IMR-90 (cell line): ENCODE results near the gene DCAF10. TPM values are rescaled to one million over a fixed set of nuclear protein-coding genes. Genes with fewer than 3 reads are reported as not detected.

ENCODE experiments used
- ATAC-seq: fragments of 200-7000 bp; cut with Tn5 transposase; 2 replicates; pipeline ENCODE4 v1.9.1; 2020; ENCODE audit warnings: low read depth, mild to moderate bottlenecking, moderate library complexity
- BruUV-seq: library from RNA; stranded (reverse); fragments of 400-500 nt; replicated peaks from 2 replicates; lab custom pipeline; 2021; lab: Mats Ljungman, UMichigan
- CTCF ChIA-PET: fragments of 300-600 bp; formaldehyde crosslinking; extraction: SDS; loops from one replicate; lab custom pipeline; 2021; ENCODE audit warnings: antibody characterized with exemption; lab: Yijun Ruan, JAX
- POLR2A ChIA-PET: fragments of 300-600 bp; sonication (Branson Sonifier 250); formaldehyde crosslinking; loops from one replicate; lab custom pipeline; 2022; ENCODE audit warnings: antibody characterized with exemption; ENCODE audit not compliant: unreplicated experiment; lab: Charles Lee
- DNase-seq: peaks from one replicate; pipeline ENCODE4 v3.0.0; 2013
- H2AFZ ChIP-seq: replicated peaks from 2 replicates; pipeline ENCODE3; 2013; ENCODE audit warnings: low read length, mild to moderate bottlenecking; ENCODE audit not compliant: poor library complexity
- H2AK5ac ChIP-seq: 2 replicates; pipeline ENCODE4 v1.6.1; 2013; ENCODE audit warnings: low read depth, low read length, inconsistent platforms
- H2AK9ac ChIP-seq: replicated peaks from 2 replicates; pipeline ENCODE3; 2013; ENCODE audit warnings: mild to moderate bottlenecking, low read depth, low read length, moderate library complexity; ENCODE audit not compliant: poor library complexity
- H2BK120ac ChIP-seq: 2 replicates; pipeline ENCODE4 v1.6.1; 2013; ENCODE audit warnings: low read depth, low read length, inconsistent platforms
- H2BK15ac ChIP-seq: 3 replicates; pipeline ENCODE4 v1.6.1; 2013; ENCODE audit warnings: low read depth, low read length, inconsistent platforms
- H2BK20ac ChIP-seq: 2 replicates; pipeline ENCODE4 v1.6.1; 2013; ENCODE audit warnings: low read depth, mild to moderate bottlenecking, inconsistent platforms, low read length, moderate library complexity
- H2BK5ac ChIP-seq: 2 replicates; pipeline ENCODE4 v1.6.1; 2013; ENCODE audit warnings: mild to moderate bottlenecking, low read depth, low read length, inconsistent platforms; ENCODE audit not compliant: poor library complexity, severe bottlenecking
- H3K14ac ChIP-seq: replicated peaks from 2 replicates; pipeline ENCODE4 v1.6.1; 2013; ENCODE audit warnings: low read depth, low read length, inconsistent platforms
- H3K18ac ChIP-seq: 2 replicates; pipeline ENCODE4 v1.6.1; 2013; ENCODE audit warnings: low read depth, low read length, control low read depth
- H3K23ac ChIP-seq: 2 replicates; pipeline ENCODE4 v1.6.1; 2013; ENCODE audit warnings: low read depth, low read length, inconsistent platforms
- H3K27ac ChIP-seq: 2 replicates; pipeline ENCODE4 v1.5.1; 2013; ENCODE audit warnings: mild to moderate bottlenecking, control low read depth, low read length; ENCODE audit not compliant: insufficient read depth
- H3K27me3 ChIP-seq: 2 replicates; pipeline ENCODE4 v1.6.1; 2013; ENCODE audit warnings: low read length; ENCODE audit not compliant: control insufficient read depth, insufficient read depth
- H3K36me3 ChIP-seq: 2 replicates; pipeline ENCODE4 v1.6.1; 2013; ENCODE audit warnings: low read length, mixed read lengths; ENCODE audit not compliant: control insufficient read depth, insufficient read depth
- H3K4ac ChIP-seq: 2 replicates; pipeline ENCODE4 v1.6.1; 2013; ENCODE audit warnings: low read depth, low read length, inconsistent platforms
- H3K4me1 ChIP-seq: 2 replicates; pipeline ENCODE4 v1.6.1; 2013; ENCODE audit warnings: low read length, mixed read lengths; ENCODE audit not compliant: control insufficient read depth, insufficient read depth
- H3K4me2 ChIP-seq: 2 replicates; pipeline ENCODE4 v1.6.1; 2013; ENCODE audit warnings: low read depth, mild to moderate bottlenecking, control low read depth, low read length, moderate library complexity
- H3K4me3 ChIP-seq: 2 replicates; pipeline ENCODE4 v1.5.1; 2013; ENCODE audit warnings: low read depth, mild to moderate bottlenecking, control low read depth, low read length, moderate library complexity; ENCODE audit not compliant: insufficient read depth
- H3K56ac ChIP-seq: 2 replicates; pipeline ENCODE4 v1.6.1; 2013; ENCODE audit warnings: low read length, inconsistent platforms; ENCODE audit not compliant: insufficient read depth; ENCODE audit errors: extremely low read depth
- H3K79me1 ChIP-seq, 2 experiments: 2 replicates each; pipeline ENCODE4 v1.6.1; 2013; ENCODE audit warnings: low read length in 2 of 2, inconsistent platforms in 1 of 2, low read depth in 1 of 2
- H3K9ac ChIP-seq: 2 replicates; pipeline ENCODE4 v1.6.1; 2013; ENCODE audit warnings: low read depth, low read length, control low read depth
- H3K9me1 ChIP-seq: 2 replicates; pipeline ENCODE4 v1.6.1; 2013; ENCODE audit warnings: low read length, inconsistent platforms; ENCODE audit not compliant: insufficient read depth
- H3K9me3 ChIP-seq: 2 replicates; pipeline ENCODE4 v1.6.1; 2013; ENCODE audit warnings: low read length; ENCODE audit not compliant: control insufficient read depth, insufficient read depth
- H4K20me1 ChIP-seq: 2 replicates; pipeline ENCODE4 v1.6.1; 2013; ENCODE audit warnings: low read length, inconsistent platforms; ENCODE audit not compliant: insufficient read depth
- H4K5ac ChIP-seq: 2 replicates; pipeline ENCODE4 v1.6.1; 2013; ENCODE audit warnings: mild to moderate bottlenecking, low read depth, low read length, control low read depth
- H4K8ac ChIP-seq, 2 experiments: 2 replicates each; pipeline ENCODE4 v1.6.1; 2013; ENCODE audit warnings: low read depth in 2 of 2, low read length in 2 of 2, control low read depth in 1 of 2, inconsistent platforms in 1 of 2
- H4K91ac ChIP-seq: 2 replicates; pipeline ENCODE4 v1.6.1; 2013; ENCODE audit warnings: low read depth, low read length, inconsistent platforms; ENCODE audit not compliant: insufficient read depth
- BHLHE40 ChIP-seq: fragments of 150-350 bp; IDR thresholded peaks from 2 replicates; pipeline ENCODE4 v1.6.1; 2016; ENCODE audit warnings: mild to moderate bottlenecking, low read depth, low read length
- CEBPB ChIP-seq: IDR thresholded peaks from 2 replicates; pipeline ENCODE4 v1.6.1; 2012; ENCODE audit warnings: low read depth, low read length, improper control_type of control experiment
- CHD1 ChIP-seq: IDR thresholded peaks from 2 replicates; pipeline ENCODE4 v1.6.1; 2012; ENCODE audit warnings: low read depth, low read length, improper control_type of control experiment
- FOS ChIP-seq: fragments of 150-350 bp; IDR thresholded peaks from 2 replicates; pipeline ENCODE4 v1.6.1; 2016; ENCODE audit warnings: low read depth, low read length
- MAFK ChIP-seq: IDR thresholded peaks from 2 replicates; pipeline ENCODE4 v1.6.1; 2012; ENCODE audit warnings: low read depth, low read length, improper control_type of control experiment
- MAZ ChIP-seq: IDR thresholded peaks from 2 replicates; pipeline ENCODE4 v1.6.1; 2012; ENCODE audit warnings: low read depth, mild to moderate bottlenecking, low read length, improper control_type of control experiment, moderate library complexity, borderline replicate concordance
- MXI1 ChIP-seq: IDR thresholded peaks from 2 replicates; pipeline ENCODE4 v1.6.1; 2012; ENCODE audit warnings: low read depth, mild to moderate bottlenecking, low read length, moderate library complexity, borderline replicate concordance
- NFE2L2 ChIP-seq: fragments of 150-350 bp; IDR thresholded peaks from 2 replicates; pipeline ENCODE4 v1.6.1; 2016; ENCODE audit warnings: low read depth, mild to moderate bottlenecking, low read length
- POLR2A ChIP-seq: IDR thresholded peaks from 2 replicates; pipeline ENCODE4 v1.6.1; 2012; ENCODE audit warnings: mild to moderate bottlenecking, low read depth, low read length
- RAD21 ChIP-seq: IDR thresholded peaks from 2 replicates; pipeline ENCODE4 v1.6.1; 2012; ENCODE audit warnings: low read length, improper control_type of control experiment
- RCOR1 ChIP-seq: IDR thresholded peaks from 2 replicates; pipeline ENCODE4 v1.6.1; 2012; ENCODE audit warnings: mild to moderate bottlenecking, low read length, improper control_type of control experiment; ENCODE audit not compliant: insufficient replicate concordance
- RFX5 ChIP-seq: IDR thresholded peaks from 2 replicates; pipeline ENCODE4 v1.8.0; 2012; ENCODE audit warnings: low read depth, mild to moderate bottlenecking, low read length, moderate library complexity
- SMC3 ChIP-seq: fragments of 150-350 bp; IDR thresholded peaks from 2 replicates; pipeline ENCODE4 v1.6.1; 2016; ENCODE audit warnings: low read depth, mild to moderate bottlenecking, antibody characterized with exemption, low read length, moderate library complexity
- WGBS, 2 experiments: methylation state at CpG; one replicate each; pipeline versions ENCODE4 v1.1.5 to v1.1.7; 2013; ENCODE audit warnings: missing lambda C conversion rate in 2 of 2; ENCODE audit not compliant: insufficient read length in 1 of 2; ENCODE audit errors: extremely low coverage in 2 of 2; 5-methylcytosine and 5-hydroxymethylcytosine counted together
- dilution Hi-C: fragments of 300-500 bp; cut with HindIII; formaldehyde crosslinking; loops from one replicate; pipeline ENCODE4 v1.14.3; 2018; ENCODE audit warnings: low sequenced_read_pairs; ENCODE audit not compliant: unreplicated experiment
- in situ Hi-C: fragments of 300-500 bp; cut with MboI; formaldehyde crosslinking; loops from 3 replicates; pipeline ENCODE4 v1.14.3; 2019; ENCODE audit warnings: low sequenced_read_pairs, inconsistent platforms, mixed read lengths
- intact Hi-C: fragments of 100-400 bp; cut with micrococcal nuclease; formaldehyde crosslinking; loops from 2 replicates; pipeline ENCODE4 v1.10.0; 2022
- polyA plus RNA-seq, 3 experiments: library from polyadenylated mRNA; depleted of rRNA; stranded (reverse); fragments of >200 nt; gene quantifications; 2 replicates each; pipeline ENCODE4 v1.2.3, GENCODE V29; 2012; ENCODE audit warnings: low replicate concordance in 1 of 3
- total RNA-seq: library from RNA; depleted of rRNA; stranded (reverse); fragments of >200 nt; gene quantifications from 2 replicates; pipeline ENCODE4 v1.2.3, GENCODE V29; 2012
- TF ChIP-seq, protein P1 (sequence below): fragments of 150-350 bp; IDR thresholded peaks from 2 replicates; pipeline ENCODE4 v1.6.1; 2016; ENCODE audit warnings: low read depth, mild to moderate bottlenecking, low read length, moderate library complexity, borderline replicate concordance
- TF ChIP-seq, protein P2 (sequence below): conservative IDR thresholded peaks from 2 replicates; pipeline ENCODE4 v1.5.1; 2012; ENCODE audit warnings: mild to moderate bottlenecking, low read depth, low read length, improper control_type of control experiment
- TF ChIP-seq, protein P3 (sequence below): fragments of 150-350 bp; IDR thresholded peaks from 2 replicates; pipeline ENCODE4 v1.6.1; 2017; ENCODE audit warnings: mild to moderate bottlenecking, antibody characterized with exemption, low read length, low read depth

The DCAF10 gene
- total and polyA plus RNA-seq, 2 of the 4 experiments (the other 2 are of a cell fraction): 17.1 to 19.4 TPM

DNA sequence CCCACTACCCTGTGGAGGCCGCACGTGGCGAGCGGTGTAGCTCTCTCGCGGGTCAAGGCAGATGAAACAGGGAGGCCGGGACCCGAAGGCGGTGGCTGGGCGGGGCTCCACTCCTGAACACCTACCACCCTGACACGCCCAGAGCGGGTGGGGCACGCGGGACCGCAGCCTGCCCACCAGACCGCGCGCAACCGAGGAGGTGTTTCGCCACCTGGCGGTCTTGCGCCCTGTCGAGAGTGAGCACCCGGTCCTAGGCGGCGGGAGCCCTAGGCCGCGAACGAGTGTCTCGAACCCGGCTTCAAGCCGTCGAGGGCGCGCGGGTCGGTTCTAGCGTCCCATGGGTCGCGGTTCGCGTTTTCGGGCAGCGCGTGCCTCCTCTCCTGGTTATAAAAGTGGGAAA is 13.5 kb upstream of the DCAF10 start:
- Histone ChIP-seq H3K23ac (no peak overlapping the region), H2BK20ac (no peak overlapping the region), H3K27me3 (no peaks in the 10 kb centered on the region), H2BK5ac (no peak overlapping the region), H4K5ac (no peak overlapping the region), H3K9me3 (no peaks in the 10 kb centered on the region), H4K20me1 (peaks cover 14% of the 10 kb centered on the region; the same call in 1 of the 2 replicates), H3K9ac (no peak overlapping the region), H4K91ac (no peak overlapping the region), H3K4ac (no peak overlapping the region), H3K9me1 (peaks cover 6% of the 10 kb centered on the region; the same call in 1 of the 2 replicates), H3K4me3 (no peak overlapping the region), H3K27ac (no peak overlapping the region), H3K56ac (no peak overlapping the region), H3K14ac (no peak overlapping the region), H2AK5ac (no peak overlapping the region), H3K36me3 (peaks cover 9% of the 10 kb centered on the region), H2AK9ac (no peak overlapping the region), H4K8ac (no peak overlapping the region), H2BK120ac (no peak overlapping the region), H3K79me1 (peaks cover 20 to 34% of the 10 kb centered on the region in 2 experiments), H3K4me2 (no peak overlapping the region), H2AFZ (peak overlapping the region; percentile 39), H2BK15ac (no peak overlapping the region), H3K18ac (no peak overlapping the region), H3K4me1 (peaks cover 3% of the 10 kb centered on the region; the same call in 1 of the 2 replicates)
- intact Hi-C loops (no loop called here), in situ Hi-C loops (no loop called here), dilution Hi-C loops (no loop called here)
- no peak for DNase-seq
- CTCF ChIA-PET: no interaction called here
- POLR2A ChIA-PET: no interaction called here
- TF ChIP-seq MXI1 (no peak), NFE2L2 (no peak), POLR2A (no peak), FOS (no peak), RAD21 (no peak), MAFK (no peak), CHD1 (no peak), RCOR1 (no peak), CEBPB (no peak), RFX5 (no peak), BHLHE40 (no peak), MAZ (no peak), SMC3 (no peak)
- TF ChIP-seq, protein P1, sequence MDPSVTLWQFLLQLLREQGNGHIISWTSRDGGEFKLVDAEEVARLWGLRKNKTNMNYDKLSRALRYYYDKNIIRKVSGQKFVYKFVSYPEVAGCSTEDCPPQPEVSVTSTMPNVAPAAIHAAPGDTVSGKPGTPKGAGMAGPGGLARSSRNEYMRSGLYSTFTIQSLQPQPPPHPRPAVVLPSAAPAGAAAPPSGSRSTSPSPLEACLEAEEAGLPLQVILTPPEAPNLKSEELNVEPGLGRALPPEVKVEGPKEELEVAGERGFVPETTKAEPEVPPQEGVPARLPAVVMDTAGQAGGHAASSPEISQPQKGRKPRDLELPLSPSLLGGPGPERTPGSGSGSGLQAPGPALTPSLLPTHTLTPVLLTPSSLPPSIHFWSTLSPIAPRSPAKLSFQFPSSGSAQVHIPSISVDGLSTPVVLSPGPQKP: no peak
- TF ChIP-seq, protein P2, sequence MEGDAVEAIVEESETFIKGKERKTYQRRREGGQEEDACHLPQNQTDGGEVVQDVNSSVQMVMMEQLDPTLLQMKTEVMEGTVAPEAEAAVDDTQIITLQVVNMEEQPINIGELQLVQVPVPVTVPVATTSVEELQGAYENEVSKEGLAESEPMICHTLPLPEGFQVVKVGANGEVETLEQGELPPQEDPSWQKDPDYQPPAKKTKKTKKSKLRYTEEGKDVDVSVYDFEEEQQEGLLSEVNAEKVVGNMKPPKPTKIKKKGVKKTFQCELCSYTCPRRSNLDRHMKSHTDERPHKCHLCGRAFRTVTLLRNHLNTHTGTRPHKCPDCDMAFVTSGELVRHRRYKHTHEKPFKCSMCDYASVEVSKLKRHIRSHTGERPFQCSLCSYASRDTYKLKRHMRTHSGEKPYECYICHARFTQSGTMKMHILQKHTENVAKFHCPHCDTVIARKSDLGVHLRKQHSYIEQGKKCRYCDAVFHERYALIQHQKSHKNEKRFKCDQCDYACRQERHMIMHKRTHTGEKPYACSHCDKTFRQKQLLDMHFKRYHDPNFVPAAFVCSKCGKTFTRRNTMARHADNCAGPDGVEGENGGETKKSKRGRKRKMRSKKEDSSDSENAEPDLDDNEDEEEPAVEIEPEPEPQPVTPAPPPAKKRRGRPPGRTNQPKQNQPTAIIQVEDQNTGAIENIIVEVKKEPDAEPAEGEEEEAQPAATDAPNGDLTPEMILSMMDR: no peak
- TF ChIP-seq, protein P3, sequence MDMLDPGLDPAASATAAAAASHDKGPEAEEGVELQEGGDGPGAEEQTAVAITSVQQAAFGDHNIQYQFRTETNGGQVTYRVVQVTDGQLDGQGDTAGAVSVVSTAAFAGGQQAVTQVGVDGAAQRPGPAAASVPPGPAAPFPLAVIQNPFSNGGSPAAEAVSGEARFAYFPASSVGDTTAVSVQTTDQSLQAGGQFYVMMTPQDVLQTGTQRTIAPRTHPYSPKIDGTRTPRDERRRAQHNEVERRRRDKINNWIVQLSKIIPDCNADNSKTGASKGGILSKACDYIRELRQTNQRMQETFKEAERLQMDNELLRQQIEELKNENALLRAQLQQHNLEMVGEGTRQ: no peak
- no TSS peak for BruUV-seq
- 44% methylated on average over 27 of the region's 45 CpGs; no CpG with 5 or more reads in 1 of the 2 experiments for WGBS, 2 experiments
- no peak for ATAC-seq
